HCT116 (cell line): ENCODE measurements around the gene CRBN.

ENCODE experiments used
- CEBPB ChIP-seq: IDR thresholded peaks from 2 replicates; pipeline ENCODE4 v1.6.1; 2012; ENCODE audit warnings: low read depth
- CTCF ChIP-seq, 3 experiments: fragments of 200-600 bp in 1 of 3; sonication (generic) in 1 of 3; IDR thresholded peaks in 2 of 3; conservative IDR thresholded peaks in 1 of 3; 2 replicates each; pipeline ENCODE4 v1.5.1; 2012 to 2017; ENCODE audit warnings: low read depth in 2 of 3, low read length in 2 of 3, antibody characterized with exemption in 1 of 3, borderline replicate concordance in 1 of 3, control low read depth in 1 of 3, mild to moderate bottlenecking in 1 of 3, mixed read lengths in 1 of 3, mixed run types in 1 of 3, moderate library complexity in 1 of 3; ENCODE audit not compliant: insufficient read depth in 1 of 3
- ELF1 ChIP-seq: IDR thresholded peaks from 2 replicates; pipeline ENCODE4 v1.6.1; 2012; ENCODE audit warnings: low read depth, borderline replicate concordance
- EZH2 ChIP-seq: fragments of 200-600 bp; sonication (generic); IDR thresholded peaks from 2 replicates; pipeline ENCODE4 v1.6.1; 2017; ENCODE audit warnings: antibody characterized with exemption, mixed run types
- FOSL1 ChIP-seq: IDR thresholded peaks from 2 replicates; pipeline ENCODE4 v1.6.1; 2012; ENCODE audit warnings: low read depth
- MAX ChIP-seq: IDR thresholded peaks from 2 replicates; pipeline ENCODE4 v1.6.1; 2012
- POLR2A ChIP-seq: IDR thresholded peaks from 2 replicates; pipeline ENCODE4 v1.7.0; 2011; ENCODE audit warnings: borderline replicate concordance; ENCODE audit not compliant: insufficient read depth, insufficient read length; ENCODE audit errors: extremely low read depth
- RAD21 ChIP-seq: IDR thresholded peaks from 2 replicates; pipeline ENCODE4 v1.6.1; 2012; ENCODE audit warnings: low read depth, mild to moderate bottlenecking
- REST ChIP-seq: IDR thresholded peaks from 2 replicates; pipeline ENCODE4 v1.6.1; 2012; ENCODE audit warnings: low read depth
- YY1 ChIP-seq: IDR thresholded peaks from 2 replicates; pipeline ENCODE4 v1.6.1; 2011; ENCODE audit warnings: low read length, low read depth, moderate library complexity, mild to moderate bottlenecking; ENCODE audit not compliant: insufficient replicate concordance; ENCODE audit errors: extremely low read depth
- ZNF274 ChIP-seq: fragments of 200-500 bp; sonication (Bioruptor generic); IDR thresholded peaks from 2 replicates; pipeline ENCODE4 v1.6.1; 2014; ENCODE audit warnings: mild to moderate bottlenecking, low read depth, low read length, inconsistent platforms

GRCh38 chr3:3160826-3161225 is 18.7 kb downstream of the CRBN start:
- TF ChIP-seq FOSL1 (no peak), CEBPB (no peak), CTCF (IDR thresholded peaks at IDR 0.05 in 2 of 3, conservative IDR thresholded peaks at IDR 0.05 in 1 of 3; ENCODE audit: borderline replicate concordance in 1 of 3, insufficient read depth in 1 of 3, low read depth in 2 of 3, low read length in 2 of 3) (no peak), ELF1 (no peak), MAX (no peak), YY1 (no peak), ZNF274 (no peak), RAD21 (no peak), REST (no peak), POLR2A (no peak), EZH2 (no peak)
